Measurements from ENCODE around the gene PTTG1.

PTTG1 gene

DNA sequence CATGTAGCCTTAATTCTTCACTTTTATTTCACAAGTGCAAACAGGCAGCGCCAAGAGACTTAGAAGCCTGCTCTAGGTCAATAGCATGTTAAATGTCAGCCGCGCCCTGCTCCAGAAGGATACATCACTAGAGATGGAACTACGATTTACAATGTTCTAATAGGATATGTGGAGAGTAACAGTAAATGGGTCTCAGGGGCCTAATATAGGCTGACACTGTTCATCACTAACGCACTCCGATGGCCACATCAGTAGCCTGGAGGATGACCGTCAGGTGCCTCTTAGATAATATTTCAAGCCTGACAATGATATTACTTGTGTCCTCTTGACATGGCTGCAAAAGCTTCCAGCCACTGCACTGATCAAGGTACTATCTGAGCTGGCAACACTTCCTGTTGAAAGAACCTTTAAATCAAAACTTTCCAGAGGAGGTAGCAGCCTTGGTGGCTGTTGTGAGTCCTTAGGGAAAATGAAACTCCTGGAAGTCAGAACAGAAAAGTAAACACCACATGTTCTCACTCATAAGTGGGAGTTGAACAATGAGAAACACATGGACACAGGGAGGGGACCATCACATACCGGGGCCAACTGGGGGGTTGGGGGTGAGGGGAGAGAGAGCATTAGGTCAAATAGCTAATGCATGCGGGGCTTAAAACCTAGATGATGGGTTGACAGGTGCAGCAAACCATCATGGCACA is 35.0 kb downstream of the PTTG1 start:
- peak; percentile 26 for DNase-seq

DNA sequence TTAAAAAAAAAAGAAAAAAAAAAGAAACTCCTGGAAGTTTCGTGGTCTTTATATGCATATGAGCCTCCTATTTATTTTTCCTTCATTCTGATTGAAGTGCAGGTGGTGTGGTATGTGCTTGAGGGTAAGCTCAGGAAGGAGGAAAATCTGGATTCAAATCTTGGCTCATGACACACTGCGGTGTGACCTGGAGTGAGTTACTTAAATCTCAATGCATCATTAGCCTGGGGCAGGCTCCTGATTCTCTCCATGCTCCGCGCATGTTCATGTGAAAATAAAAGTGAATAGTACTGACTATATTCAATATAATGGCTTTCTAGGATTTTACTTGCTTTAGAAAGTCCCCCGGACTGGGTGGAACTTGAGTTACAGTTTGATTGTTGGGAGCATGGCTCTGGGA is 35.6 kb downstream of the PTTG1 start:
- DNase-seq: no peak

DNA sequence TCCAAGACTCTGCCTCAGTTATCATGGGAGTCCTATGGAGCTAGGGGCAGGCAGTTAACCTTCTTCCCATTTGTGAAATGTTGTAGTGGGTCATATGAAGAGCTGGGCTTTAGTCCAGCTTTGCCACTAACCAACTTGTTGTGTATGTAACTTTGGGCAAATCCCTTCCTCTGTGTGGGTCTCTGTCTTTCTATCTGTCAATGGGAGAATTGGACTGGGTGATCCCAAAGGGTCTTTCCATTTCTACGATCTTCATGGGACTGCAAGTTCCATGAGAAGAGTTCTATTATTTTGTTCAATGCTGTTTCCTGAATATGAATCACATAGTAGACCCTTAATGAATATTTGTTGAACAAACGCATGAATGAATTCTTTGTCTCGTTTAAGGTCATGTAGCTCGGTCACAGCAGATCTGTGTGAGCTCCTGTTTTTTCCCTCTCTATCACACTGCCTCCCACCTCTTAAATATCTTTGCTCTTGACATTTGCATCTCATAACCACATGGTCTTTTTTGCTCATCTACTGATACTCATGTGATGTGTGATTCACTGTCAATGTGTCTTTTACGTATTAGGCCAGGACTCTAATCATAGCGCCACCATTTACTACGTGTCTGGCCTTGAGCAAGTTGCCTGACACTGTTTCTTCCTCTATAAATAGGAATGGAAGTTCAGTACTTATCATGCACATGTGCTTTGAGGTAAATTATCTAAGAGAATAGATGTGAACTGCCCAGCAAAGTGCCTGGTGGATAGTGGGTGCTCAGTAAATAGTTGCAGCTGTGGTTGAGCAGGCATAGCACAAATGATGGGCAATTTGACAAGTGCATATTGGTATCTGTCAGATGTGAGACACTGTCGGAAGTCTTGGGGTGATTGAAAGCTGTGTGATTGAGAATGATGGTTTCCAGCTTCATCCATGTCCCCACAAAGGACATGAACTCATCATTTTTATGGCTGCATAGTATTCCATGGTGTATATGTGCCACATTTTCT is 37.4 kb downstream of the PTTG1 start:
- DNase-seq: no peak

DNA sequence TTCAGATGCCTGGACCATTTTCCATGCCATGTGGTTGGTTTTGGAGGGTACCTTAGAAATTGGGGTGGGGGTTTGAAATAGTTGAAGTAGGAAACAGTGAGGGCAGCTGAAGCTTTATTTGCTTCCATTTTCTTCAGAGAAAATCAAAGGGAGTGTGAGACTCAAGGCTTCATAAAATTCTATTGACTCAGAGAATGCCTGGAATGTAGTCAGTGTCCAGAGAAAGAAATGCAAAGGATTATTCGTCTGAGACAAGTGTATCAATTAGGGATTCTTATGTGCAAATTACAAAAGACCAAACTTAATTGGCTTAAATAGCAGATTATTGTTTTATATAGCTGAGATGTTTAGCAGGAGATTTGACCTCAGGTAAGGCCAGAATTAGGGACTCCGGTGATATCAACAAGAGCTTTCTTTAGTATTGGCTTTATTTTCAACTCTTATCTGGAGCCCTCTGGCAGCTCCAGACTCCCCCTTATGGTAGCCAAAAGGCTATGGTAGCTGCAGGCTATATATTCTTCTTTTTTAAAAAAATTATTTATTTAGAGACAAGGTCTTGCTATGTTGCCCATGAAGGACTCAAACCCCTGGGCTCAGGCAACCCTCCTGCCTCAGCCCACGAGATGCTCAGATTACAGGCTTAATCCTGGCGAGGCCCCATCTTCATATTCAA is 38.9 kb downstream of the PTTG1 start:
- no peak for DNase-seq

DNA sequence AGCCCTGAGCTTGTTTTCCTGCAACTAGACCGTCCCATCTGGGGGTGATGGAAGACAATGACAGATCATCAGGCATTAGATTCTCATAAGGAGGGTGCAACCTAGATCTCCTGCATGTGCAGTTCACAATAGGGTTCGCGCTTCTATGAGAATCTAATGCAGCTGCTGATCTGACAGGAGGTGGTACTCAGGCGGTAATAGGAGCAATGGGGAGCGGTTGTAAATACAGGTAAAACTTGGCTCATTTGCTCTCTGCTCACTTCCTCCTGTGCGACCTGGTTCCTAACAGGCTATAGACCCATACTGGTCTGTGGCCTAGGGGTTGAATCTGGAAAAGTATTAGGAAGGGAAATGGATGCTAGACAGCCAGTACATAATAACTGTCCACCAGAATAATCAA is 39.7 kb downstream of the PTTG1 start:
- no peak for DNase-seq

DNA sequence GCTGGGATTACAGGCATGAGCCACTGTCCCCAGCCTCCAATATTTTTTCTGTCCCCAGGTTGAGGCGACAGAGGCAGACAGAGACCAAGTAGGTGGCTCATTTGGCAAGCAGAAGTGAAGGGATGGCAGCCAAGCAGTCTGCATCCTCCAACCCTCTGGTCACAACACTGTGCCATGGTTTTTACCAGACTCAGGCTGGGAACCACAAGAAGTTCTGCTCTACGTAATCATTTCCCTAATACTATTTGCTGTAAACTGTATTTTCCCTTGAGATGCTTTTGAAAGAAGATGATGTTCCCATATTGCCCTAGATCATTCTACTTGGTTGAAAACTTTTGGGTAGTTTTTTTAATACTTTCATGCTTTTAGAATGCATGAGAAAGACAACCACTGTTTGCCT is 40.5 kb downstream of the PTTG1 start:
- DNase-seq: no peak

DNA sequence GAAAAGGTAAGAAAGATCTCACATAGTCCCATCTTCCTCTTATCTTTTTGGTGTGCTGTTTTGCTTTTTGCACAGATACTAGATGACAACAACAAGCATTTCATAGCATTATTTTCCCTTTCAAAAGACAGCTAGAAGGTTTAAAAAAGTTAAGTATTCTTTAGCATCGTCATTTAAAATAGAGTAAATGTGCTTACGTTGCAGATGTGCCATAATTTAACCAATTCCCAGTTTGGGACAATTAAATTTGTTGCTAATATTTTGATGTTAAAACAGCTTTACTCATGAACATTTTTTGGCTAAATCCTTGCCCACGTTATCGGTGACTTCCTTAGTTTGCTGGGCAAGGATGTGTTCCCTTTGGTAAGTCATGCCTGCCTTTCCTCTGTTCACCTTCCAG is 41.6 kb downstream of the PTTG1 start:
- DNase-seq: no peak

DNA sequence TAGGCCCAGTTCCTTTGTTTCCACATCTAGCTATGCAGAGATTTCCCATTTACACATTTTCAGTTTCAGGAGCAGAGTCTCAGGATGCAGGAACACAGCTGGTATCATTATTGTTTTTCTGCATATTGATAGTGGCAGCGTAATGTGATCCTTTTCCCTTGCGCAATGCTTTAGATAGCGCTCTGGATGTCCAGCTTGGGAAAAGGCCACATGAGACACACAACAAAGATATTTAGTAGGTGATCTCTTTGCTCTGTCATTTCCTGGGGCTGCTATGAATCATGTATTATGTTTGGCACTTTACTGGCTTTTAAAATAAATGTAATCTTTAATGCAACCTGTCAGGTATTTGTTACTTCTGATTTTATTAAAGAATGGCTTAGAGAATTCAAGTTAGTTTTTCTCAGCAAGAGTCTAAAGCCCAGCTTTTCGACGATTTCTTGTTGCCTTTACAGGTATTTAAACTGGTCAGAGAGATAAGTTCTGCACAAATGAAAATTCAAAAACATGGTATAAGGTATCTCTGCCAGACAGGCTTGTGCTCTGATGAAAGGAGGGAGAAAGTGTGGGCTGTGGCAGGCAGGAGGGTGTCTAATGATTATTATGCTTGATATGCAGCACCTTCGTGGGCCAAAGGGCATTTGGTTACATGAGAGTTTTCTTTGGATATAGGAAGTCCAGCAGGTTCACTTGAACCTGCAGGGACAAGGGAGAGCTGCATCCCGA is 42.2 kb downstream of the PTTG1 start:
- peak; percentile 34 for DNase-seq

DNA sequence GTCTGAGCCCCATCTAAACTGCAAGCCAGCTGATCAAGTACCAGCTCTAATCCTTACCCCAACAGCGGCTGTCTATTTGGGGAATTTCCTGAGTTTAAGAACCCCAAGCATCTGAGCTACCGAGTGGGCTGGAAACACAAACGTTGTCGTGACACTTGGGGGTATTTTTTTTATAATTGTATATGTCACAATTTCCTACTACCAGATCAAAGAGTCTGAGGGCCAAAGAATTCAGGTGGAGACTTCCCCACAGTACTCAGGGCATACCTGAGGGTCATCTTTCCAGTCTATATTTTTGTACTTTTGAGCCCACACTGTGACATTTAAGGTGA is 42.8 kb downstream of the PTTG1 start:
- DNase-seq: no peak

DNA sequence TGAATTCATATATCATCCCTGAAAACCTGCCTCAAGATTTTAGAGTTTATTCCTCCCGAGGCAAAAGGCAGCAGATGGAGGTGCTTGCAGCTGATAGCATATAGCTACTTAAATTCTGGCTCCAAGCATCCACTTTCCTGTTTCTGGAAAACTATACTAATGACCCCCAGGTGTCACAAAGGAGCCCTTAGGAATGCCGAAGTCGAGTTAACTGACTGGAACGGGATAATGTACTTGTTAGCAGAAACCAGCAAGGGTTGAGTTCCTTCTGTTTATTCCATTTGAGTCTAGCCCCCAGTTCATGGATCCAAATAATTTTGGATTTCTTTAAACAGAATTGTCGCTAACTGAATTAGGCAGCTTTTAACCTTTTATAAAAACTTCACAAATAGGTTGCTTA is 44.5 kb downstream of the PTTG1 start:
- DNase-seq: peak; percentile 32

DNA sequence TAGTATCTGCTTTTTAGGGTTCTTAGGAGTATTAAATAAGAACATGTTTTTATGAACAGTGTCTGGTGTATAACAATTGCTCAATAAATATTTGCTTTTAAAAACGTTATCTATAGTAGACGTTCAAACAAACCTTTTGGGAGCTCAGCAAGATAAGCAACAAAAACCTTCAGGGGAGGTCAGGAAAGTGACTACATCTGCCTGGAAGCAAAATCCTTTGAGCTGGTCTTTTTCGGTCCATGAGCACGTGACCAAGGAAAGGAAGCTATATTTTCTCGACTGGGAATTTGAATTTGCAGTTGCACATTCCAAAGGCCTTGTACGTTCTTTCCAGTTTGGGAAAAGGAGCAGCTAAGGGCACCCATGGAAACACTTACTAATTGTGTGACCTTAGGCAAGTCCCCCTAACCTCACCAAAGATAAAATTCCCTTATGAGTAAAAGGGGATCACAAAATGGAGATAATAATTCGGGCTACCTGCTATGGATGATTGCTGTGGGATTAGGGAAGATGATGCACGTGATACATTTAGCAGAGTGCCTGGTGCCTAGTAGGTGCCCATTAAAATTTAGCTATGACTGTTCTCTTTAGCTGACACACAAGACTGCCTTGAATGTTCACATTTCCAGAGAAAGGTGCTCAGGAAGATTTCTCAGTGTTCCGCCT is 45.4 kb downstream of the PTTG1 start:
- DNase-seq: no peak

DNA sequence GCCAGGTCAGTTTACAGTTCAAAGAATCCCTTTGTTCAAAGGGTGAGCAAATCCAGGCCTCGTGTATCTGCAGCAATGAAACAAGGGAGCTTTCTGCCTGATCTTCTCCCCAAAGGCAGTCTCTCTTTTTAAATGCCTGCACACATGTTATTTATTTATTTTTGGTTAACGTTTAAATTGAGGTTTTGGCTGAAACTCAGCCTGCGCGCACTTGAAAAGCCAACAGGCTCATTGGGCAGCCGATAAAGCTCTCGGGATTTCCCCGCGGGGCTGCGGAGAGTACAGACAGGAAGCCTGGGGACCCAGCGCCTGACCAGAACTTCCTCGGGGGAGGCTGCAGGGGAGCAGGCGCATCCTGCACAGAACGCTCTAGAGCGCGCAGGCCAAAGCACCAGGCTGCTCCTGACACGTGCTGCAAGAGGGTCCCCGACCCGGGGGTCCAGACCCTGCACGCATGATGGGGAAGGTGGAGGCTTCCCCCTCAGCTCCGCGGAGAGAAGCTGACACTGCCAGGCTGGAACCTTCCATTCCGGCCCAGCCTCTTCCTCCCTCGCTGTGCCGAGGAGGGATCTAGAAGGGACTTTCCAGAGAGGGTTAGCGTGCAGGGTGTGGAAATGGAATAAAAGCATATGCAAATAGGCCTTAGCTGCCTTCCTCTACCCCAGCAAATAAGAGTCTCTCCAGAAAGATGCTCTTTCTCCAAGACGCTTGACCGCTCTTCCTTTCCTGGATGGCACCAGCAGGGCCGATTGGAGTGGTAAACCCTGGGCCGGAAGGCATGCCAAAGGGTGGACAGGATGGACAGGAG is 46.1 kb downstream of the PTTG1 start:
- no peak for DNase-seq

DNA sequence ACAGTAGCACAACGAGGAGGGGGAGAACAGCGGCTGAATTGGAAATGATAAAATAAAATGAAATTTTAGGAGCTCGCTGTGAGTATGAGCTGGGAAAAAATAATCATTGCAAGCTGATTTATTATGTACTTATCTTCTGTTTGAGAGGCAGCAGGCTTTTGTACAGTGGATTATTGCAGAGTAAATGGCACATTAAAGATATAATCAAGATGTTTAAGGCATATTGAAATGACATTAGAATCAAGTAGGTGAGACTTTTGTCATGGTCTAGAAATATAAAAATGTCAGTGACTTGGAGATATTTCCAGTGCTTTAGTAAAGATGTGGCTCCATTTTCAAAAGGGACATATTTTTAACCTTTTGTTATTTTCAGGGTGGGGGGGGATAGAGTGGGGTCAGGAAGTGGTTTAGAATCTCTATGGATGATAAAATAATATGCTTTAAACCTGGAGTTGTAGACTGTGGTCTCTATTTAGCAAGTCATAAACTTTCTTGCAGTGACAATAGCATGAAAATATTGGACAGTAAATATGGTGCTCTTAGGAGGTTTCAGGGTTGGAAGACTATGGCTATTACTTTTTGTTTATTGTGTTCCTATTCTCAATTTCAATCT is 46.8 kb downstream of the PTTG1 start:
- DNase-seq: no peak

DNA sequence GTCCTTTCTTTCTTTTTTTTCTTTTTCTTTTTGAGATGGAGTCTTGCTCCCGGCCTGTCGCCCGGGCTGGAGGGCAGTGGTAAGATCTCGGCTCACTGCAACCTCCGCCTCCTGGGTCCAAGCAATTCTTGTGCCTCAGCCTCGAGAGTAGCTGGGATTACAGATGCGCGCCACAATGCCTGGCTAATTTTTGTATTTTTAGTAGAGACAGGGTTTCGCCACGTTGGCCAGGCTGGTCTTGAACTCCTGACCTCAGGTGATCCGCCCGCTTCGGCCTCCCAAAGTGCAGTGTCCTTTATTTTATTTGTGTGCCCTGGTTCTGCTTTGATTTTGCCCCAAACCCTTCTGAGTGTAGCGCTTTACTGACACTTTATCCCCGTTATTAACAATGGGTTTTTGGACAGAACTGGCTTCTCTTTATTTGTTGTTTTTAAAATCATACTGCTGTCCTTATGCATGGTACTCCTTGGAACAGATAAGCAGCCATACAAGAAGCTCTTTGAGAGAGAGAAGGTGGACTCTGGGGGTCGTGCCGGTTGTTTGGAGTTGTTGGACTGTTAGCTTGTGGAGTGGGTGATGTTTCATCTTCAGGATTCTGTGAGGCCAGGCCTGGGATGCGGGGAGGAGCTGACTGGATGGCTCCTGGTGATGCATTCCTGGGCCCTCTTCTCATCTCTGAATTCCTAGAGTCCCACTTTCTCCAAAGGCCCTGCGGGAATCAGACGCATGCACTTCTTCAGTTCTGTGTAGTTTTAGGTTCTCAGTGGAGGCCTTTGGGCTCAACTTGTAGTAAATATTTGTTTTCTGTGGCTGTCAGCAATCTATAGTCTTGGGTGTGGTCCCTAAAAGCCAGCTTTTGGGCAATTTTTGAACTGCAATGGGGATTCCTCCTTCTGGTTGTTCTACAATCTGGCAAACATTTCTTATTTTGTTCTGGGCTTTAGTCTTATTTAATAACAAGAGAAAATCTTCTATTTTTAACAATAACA is 47.8 kb downstream of the PTTG1 start:
- no peak for DNase-seq

DNA sequence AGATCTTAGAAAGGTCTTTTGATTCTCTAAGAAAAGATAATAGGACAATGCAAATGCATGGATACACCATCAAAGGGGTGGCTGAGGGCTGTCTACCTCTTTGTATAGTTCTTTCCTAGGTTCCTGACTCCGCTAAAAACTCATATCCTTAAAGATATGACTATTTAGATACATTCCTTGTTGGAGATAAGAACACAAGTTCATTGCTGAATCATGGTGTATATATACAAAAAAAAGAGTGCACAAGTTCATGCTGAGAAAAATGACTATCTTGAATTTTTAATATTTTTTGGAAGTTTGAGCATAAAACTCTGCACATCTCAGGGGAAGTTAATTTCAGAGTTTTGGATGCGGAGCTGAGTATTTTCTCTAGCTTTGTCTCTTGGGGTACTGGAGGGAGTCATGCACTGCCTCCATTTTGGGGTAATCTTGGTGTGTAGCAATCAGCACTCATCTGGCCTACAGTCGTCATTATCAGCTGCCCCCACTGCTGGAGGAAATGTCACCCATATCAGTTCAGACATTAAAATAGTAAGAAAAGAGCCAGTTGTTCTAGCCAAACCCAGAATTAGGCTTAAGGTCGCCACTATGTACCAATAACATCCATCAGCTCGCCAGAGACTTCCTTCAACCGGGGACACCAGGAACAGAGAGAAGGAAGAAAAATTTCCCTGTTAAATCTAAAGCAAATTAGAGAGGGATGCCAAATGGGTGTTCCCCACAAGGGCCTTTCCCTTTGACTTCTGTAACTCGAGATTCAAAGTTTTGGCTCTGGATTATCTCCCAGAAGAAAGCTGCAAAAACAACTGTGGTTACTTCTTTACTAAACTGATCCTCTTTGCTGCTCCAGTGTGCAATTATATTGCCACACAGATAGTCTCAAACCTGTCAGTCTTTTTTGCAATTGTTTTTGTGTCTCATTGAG is 49.0 kb downstream of the PTTG1 start:
- DNase-seq: no peak

DNA sequence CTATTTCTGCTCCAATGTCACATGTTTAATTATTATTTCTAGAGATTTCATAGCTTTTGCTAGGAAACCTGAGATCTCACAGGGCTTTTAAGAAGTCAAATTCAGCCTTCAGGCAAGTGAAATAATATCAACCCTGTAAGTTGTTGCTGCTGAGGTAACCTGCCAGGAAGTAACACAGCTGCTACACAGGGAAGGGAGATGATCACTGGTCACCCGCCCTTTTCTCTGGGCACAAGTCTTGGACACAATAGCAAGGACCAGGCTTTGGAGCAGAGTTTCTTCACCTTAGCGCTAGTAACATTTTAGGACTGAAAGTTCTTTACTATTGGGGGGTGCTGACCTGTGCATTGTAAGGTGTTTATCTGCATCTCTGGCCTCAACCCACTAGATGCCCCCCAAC is 50.1 kb downstream of the PTTG1 start:
- DNase-seq: no peak

DNA sequence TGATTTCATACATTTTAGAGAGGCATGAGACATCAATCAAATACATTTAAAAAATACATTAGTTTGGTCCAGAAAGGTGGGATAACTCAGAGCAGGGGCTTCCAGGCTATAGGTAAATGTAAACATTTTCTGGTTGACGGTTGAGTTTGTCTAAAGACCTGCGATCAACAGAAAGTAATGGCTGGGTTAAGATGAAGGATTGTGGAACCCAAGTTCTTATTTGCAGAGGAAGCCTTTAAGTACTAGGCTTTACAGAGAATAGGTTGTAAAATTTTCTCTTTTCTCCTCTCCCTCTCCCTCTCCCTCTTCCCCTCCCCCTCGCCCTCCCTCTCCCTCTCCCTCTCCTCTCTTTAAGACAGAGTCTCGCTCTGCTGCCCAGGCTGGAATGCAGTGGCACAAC is 50.8 kb downstream of the PTTG1 start:
- DNase-seq: no peak

DNA sequence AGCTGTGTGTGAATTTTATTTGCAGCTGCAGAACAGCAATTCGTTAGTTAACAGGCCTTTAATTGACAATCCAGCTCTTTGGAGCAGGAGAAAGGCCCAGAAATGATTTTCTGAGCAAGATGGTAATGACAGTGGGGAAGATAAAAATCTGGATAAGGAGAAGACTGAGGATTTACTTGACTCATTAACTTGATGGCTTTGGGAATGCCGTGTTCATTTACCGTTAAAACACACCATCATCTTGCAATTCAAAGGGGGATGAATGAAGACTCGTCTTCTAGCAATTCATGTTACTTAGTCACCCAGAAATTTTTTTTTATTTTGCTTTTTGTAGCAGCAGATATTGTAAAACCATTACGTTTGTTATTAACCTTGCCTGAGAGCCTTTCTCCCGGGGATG is 52.0 kb downstream of the PTTG1 start:
- no peak for DNase-seq

DNA sequence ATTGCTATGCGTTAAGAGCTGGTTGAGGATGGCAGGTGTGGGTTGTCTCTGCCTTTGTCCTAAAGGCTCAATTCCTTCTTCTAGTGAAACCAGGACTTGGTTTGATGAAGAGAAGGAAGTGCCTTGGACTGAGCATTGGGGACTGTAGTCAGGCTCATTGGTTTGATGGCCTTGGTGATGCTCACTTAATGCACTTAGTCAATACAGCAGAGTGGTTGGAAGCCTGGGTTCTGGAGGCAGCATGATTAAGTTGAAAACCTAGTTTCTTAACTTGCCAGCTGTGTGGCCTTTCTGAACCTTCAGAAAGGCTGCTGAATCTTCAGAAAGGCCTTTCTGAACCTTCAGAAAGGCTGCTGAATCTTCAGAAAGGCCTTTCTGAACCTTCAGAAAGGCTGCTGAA is 52.4 kb downstream of the PTTG1 start:
- DNase-seq: no peak
